T-helper 22 cell (primary cell): Measurements from ENCODE around the gene SPEF1.

Source experiments
- DNase-seq: peaks from one replicate; pipeline ENCODE4 v3.0.0-alpha.2; 2020; ENCODE audit warnings: low read depth

SPEF1 gene

DNA sequence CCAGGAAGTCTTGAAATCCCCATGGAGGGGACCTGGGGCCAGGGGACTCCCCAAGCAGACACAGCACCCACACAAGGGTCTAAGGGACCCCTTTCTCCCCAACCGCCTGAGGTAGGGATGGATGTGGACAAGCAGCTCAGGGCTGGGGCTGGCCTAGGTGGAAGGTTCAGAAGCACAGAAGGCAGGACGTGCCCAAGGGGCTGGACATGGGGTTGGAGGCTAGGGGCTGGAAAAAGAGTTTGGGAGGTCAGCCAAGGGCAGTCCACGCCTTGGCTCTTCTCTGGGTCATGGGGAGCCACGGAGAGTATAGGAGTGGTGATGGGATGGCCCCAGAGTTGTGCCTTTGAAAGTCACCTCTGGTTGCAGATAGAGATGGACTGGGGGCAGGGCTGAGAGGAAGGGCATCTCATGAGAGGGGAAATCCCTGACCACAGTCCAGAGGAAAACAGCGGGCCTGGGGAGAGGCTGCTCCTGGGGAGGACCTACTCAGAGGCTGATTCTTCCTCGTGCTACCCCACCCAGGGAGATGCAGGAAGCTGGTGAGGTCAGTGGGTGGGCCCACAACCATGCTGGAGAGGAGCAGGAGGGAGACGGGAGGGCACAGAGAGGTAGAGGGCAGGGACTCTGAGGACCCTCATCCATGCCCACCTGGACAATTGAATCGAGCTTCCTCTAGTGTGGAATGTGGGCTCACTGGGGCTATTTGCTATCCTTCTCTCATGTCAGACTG is 51.3 kb downstream of the SPEF1 start:
- DNase-seq: no peak

DNA sequence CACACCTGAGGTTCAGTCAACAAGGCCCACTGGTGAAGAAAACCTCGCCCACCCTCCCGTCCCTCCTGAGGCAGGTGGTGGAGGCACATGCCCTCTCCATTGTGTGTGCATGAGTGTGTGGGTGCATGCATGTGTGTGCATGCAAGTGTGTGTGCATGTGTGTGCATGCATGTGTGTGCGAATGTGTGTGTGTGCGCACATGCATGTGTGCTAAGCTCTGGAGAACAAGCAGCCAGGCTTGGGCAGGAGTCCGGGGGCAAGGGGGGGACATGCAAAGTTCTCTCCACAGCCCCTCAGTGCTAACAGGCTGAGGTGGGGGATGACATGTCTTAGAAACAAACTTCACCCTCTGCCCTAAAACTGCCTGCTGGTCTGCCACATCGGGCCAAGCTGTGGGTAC is 51.9 kb downstream of the SPEF1 start:
- no peak for DNase-seq

DNA sequence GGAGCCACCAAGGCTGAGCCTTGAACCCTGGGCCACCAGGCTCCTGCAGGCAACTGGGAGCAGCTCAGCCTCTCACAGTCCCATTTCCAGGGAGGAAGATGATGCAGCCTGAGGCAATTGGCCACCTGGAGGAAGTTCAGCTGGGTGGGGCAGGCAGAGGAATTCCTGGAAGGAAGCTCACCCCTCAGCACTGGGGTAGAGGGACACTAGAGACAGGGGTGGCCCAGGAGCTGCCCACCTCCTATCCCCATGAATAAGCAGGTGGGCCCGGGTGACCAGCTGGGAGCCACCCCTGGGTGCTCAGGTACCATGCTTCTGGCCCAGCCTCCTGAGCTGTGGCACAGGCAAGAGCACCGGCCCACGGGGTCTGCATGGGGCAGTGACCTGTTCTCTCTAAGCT is 52.4 kb downstream of the SPEF1 start:
- no peak for DNase-seq

DNA sequence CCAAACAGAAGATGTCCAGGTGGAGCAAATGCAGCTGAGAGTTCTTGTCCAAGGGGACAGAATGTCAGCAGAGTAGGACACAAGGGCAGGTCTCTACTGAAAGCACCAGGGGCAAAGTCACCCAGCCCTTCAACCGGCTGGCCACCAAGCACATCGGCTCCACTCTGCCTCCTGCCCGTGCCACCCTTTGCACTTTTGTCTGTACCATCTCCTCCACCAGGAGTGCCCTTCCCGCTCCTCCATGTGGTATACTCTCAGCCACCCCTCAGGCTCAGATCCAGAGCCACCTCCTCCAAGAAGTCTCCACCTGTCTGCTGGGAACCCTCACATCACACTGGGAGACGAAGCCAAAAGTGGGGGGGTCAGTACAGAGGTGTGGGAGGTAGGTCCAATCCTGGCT is 52.9 kb downstream of the SPEF1 start:
- no peak for DNase-seq
